Sigmoid colon (tissue), 7 donors: Measurements from ENCODE around the gene WWTR1. TPM values are rescaled to one million over a fixed set of nuclear protein-coding genes. Genes with fewer than 3 reads are reported as not detected.

Source experiments
- DNase-seq: peaks from one replicate; pipeline ENCODE4 v3.0.0-alpha.2; 2019
- H3K27ac ChIP-seq, 4 donors: fragments of 200-600 bp; sonication (generic); one replicate each; pipeline ENCODE4 v1.5.1; 2016 to 2019; ENCODE audit warnings: mild to moderate bottlenecking in 1 of 4
- H3K27me3 ChIP-seq, 3 donors: fragments of 200-600 bp; sonication (generic); one replicate each; pipeline ENCODE4 v1.5.1; 2019; ENCODE audit warnings: mild to moderate bottlenecking in 1 of 3
- H3K36me3 ChIP-seq, 4 donors: fragments of 200-600 bp; sonication (generic); one replicate each; pipeline ENCODE4 v1.5.1; 2016 to 2019
- H3K4me1 ChIP-seq, 4 donors: fragments of 200-600 bp; sonication (generic); one replicate each; pipeline ENCODE4 v1.5.1; 2017 to 2019
- H3K4me3 ChIP-seq, 4 donors: fragments of 200-600 bp; sonication (generic); one replicate each; pipeline ENCODE4 v1.5.1; 2017 to 2019; ENCODE audit warnings: mild to moderate bottlenecking in 2 of 4, moderate library complexity in 1 of 4
- H3K9me3 ChIP-seq, 4 donors: fragments of 200-600 bp in 3 of 4; sonication (generic) in 3 of 4; one replicate each; pipeline versions ENCODE4 v1.5.1 to v1.6.1; 2013 to 2019
- EP300 ChIP-seq, 4 donors: sonication (generic); formaldehyde crosslinking; IDR thresholded peaks; one replicate each; pipeline ENCODE4 v1.6.1; 2017; ENCODE audit warnings: antibody characterized with exemption in 4 of 4
- POLR2A ChIP-seq, 2 donors: fragments of 450-650 bp; IDR thresholded peaks; one replicate each; pipeline ENCODE4 v1.6.1; 2016; ENCODE audit warnings: antibody characterized with exemption in 2 of 2, mild to moderate bottlenecking in 2 of 2, moderate library complexity in 2 of 2
- POLR2AphosphoS5 ChIP-seq, 4 donors: sonication (generic); formaldehyde crosslinking; IDR thresholded peaks; one replicate each; pipeline ENCODE4 v1.6.1; 2017; ENCODE audit warnings: antibody characterized with exemption in 4 of 4
- WGBS, 2 donors: extraction: QIAGEN DNeasy Blood & Tissue Kit; methylation state at CpG; one replicate each; pipeline ENCODE4 v1.1.7; 2013; 5-methylcytosine and 5-hydroxymethylcytosine counted together
- intact Hi-C: fragments of 100-400 bp; cut with DNase I; formaldehyde crosslinking; loops from one replicate; pipeline ENCODE4 v1.15.1; 2023
- polyA plus RNA-seq, 3 donors: library from polyadenylated mRNA; stranded (reverse); fragments of 200-250 nt; gene quantifications; one replicate each; pipeline ENCODE4 v1.2.3, GENCODE V29; 2013
- total RNA-seq, 4 donors: library from RNA; depleted of rRNA; stranded (reverse); fragments of >200 nt; gene quantifications; one replicate each; pipeline ENCODE4 v1.1.0, GENCODE V29; 2016
- TF ChIP-seq, protein P1 (sequence below), 4 experiments: fragments of 450-650 bp in 3 of 4; fragments of 200-600 bp in 1 of 4; IDR thresholded peaks; one replicate each; pipeline ENCODE4 v1.5.1; 2016 to 2019; ENCODE audit warnings: antibody characterized with exemption in 4 of 4, mild to moderate bottlenecking in 3 of 4, moderate library complexity in 2 of 4
- donor health status: healthy with polysubstance abuse.
- donor health status: Bipolar disorder and iron deficiency.
- donor health status: healthy.

The WWTR1 gene
- total and polyA plus RNA-seq, 7 donors = 7.9 to 340 (median 243) TPM

DNA sequence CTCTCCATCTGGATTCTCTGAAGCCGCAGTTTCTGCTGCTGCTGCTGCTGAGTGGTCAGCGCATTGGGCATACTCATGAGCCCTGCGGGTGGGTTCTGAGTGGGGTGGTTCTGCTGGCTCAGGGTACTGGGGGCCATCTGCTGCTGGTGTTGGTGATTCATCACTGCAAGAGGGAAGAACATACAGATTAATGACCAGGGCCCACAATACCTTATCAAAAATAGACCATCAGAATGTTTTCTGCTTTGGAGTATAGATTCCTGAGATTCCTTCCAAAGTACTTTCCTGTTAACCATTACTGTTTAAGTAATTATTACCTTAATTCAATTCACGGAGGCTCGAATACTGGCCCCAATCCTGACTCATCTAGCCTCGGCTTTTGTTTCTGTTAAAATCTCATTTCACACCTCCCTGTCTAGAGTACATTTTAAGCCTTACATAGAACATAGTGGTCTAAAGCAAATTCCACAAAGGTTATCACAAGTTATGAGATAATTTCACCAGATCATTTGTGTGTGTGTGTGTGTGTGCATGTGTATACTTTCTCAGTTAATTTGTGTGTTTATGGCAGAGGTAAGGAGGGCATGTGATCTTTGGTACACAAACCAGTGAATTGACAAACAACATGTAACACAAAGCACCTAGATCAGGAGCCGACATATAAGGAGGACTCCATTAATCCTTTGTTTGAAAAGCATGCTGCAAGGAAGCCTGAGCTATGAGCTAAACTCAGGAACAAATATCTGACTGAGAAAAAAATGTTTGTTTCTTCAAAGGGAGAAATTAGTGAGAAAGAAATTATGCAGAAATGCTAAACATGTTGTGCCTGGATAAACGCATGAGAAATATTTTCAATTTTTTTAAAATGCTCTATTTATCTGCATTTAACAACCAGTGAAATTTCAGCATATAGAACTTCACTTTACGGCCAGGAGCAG, 115.2 kb downstream of the WWTR1 start:
- TF ChIP-seq EP300 (IDR thresholded peaks at IDR 0.05) = no peak
- TF ChIP-seq POLR2AphosphoS5 (IDR thresholded peaks at IDR 0.05) = no peak
- no peak for TF ChIP-seq POLR2A (IDR thresholded peaks at IDR 0.05)
- TF ChIP-seq, protein P1, sequence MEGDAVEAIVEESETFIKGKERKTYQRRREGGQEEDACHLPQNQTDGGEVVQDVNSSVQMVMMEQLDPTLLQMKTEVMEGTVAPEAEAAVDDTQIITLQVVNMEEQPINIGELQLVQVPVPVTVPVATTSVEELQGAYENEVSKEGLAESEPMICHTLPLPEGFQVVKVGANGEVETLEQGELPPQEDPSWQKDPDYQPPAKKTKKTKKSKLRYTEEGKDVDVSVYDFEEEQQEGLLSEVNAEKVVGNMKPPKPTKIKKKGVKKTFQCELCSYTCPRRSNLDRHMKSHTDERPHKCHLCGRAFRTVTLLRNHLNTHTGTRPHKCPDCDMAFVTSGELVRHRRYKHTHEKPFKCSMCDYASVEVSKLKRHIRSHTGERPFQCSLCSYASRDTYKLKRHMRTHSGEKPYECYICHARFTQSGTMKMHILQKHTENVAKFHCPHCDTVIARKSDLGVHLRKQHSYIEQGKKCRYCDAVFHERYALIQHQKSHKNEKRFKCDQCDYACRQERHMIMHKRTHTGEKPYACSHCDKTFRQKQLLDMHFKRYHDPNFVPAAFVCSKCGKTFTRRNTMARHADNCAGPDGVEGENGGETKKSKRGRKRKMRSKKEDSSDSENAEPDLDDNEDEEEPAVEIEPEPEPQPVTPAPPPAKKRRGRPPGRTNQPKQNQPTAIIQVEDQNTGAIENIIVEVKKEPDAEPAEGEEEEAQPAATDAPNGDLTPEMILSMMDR (IDR thresholded peaks at IDR 0.05) = no peak
- no peak overlapping the region for H3K4me3 ChIP-seq
- no peaks in the 10 kb centered on the region for H3K27me3 ChIP-seq
- intact Hi-C loops = no loop called here
- peaks cover 0 to 79% (median 64%) of the 10 kb centered on the region in 4 donors for H3K4me1 ChIP-seq
- no peaks in the 10 kb centered on the region for H3K9me3 ChIP-seq
- peak overlapping the region in 3 of 4 donors; percentile 3 to 16 (median 7) for H3K27ac ChIP-seq
- WGBS, 2 donors = 88 to 93% methylated on average over 9 of the region's 9 CpGs
- peaks cover 0 to 18% (median 9%) of the 10 kb centered on the region in 4 donors for H3K36me3 ChIP-seq
- no peak for DNase-seq

DNA sequence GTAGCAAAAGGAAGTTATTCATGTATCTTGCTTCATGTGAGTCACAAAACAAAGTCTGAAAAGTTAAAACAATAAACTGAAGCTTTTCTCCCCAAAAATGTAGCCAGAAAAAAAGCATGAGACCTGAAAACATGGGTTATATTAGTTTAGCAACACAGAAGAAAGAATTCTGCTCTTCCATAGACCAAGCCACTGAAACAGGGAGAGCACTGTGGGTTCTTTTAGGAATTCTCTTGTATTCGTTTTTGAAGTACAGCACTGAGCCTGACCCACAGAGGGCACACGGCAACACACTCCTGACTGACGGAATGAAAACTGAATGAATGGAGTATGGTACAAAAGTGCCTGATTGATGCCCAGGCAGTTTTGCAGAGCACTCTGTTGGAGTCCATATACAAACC, 116.7 kb downstream of the WWTR1 start:
- TF ChIP-seq POLR2A (IDR thresholded peaks at IDR 0.05) = no peak
- no peak for TF ChIP-seq EP300 (IDR thresholded peaks at IDR 0.05)
- TF ChIP-seq, protein P1 (IDR thresholded peaks at IDR 0.05) = no peak
- no peak for TF ChIP-seq POLR2AphosphoS5 (IDR thresholded peaks at IDR 0.05)
- 79 to 81% methylated on average over 3 of the region's 3 CpGs for WGBS, 2 donors
- no peak overlapping the region for H3K4me3 ChIP-seq

DNA sequence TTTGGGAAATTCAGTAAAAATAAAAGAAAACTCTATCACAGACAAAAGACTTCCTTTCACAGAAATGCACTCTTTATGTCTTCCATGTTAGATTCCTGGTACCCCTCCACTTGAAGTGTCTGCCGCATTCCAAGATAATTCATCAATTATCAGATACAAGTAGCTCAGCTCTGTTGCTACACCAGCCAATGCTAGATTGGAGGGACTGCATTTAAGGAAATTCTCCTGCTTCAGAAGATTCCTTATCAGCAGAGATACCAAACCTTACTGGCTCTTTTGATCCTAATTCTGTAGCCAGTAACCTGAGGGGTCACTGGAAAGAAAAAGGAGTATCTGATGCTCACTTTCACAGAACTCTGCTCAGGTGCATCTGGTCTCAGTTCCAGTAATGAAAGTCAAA, 119.5 kb downstream of the WWTR1 start:
- DNase-seq = no peak
- H3K27ac ChIP-seq = no peak overlapping the region
- intact Hi-C loops = loop anchor here (10.0 kb wide), 1 partner anchor 584 kb away; no protein-coding TSS in a partner anchor
- H3K4me1 ChIP-seq = peaks cover 0 to 84% (median 71%) of the 10 kb centered on the region in 4 donors
- WGBS, 2 donors = 96 to 97% methylated on average over 1 of the region's 1 CpG
- H3K9me3 ChIP-seq = no peaks in the 10 kb centered on the region
- H3K27me3 ChIP-seq = no peaks in the 10 kb centered on the region
- H3K4me3 ChIP-seq = no peak overlapping the region
- H3K36me3 ChIP-seq = peaks cover 0 to 18% (median 9%) of the 10 kb centered on the region in 4 donors
- TF ChIP-seq POLR2AphosphoS5 (IDR thresholded peaks at IDR 0.05) = no peak
- TF ChIP-seq, protein P1 (IDR thresholded peaks at IDR 0.05) = no peak
- TF ChIP-seq POLR2A (IDR thresholded peaks at IDR 0.05) = no peak
- no peak for TF ChIP-seq EP300 (IDR thresholded peaks at IDR 0.05)

More for the DNA sequence above, 116.7 kb downstream of the WWTR1 start:
- intact Hi-C loops = no loop called here
- peaks cover 0 to 18% (median 9%) of the 10 kb centered on the region in 4 donors for H3K36me3 ChIP-seq
- peaks cover 0 to 79% (median 63%) of the 10 kb centered on the region in 4 donors for H3K4me1 ChIP-seq
- H3K27ac ChIP-seq = peak overlapping the region in 1 of 4 donors; percentile 7
- H3K9me3 ChIP-seq = no peaks in the 10 kb centered on the region
- no peak for DNase-seq
- no peaks in the 10 kb centered on the region for H3K27me3 ChIP-seq

DNA sequence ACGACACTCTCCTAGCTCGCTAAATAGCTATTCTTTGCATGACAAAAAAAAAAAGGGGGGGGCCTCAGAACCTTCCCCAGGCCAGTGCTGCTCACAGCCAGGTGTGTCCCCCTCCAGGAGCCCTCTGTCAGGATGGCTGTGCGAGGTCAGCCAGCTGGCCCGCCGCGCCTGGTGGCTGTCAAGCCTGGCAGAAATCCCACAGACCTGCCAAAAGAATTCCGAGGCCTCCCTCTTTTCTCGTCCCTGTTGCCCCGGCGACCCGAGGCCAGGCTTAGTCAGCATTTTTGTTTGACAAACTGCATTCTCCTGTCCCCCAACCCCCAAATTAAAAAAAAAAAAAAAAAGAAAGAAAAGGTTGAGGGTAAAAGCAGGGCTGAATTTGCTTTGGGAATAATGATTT, 121.4 kb downstream of the WWTR1 start:
- H3K4me1 ChIP-seq = peaks cover 0 to 89% (median 73%) of the 10 kb centered on the region in 4 donors
- peak overlapping the region; percentile 73 to 78 (median 76) for H3K27ac ChIP-seq
- H3K36me3 ChIP-seq = peaks cover 0 to 7% (median 1%) of the 10 kb centered on the region in 4 donors
- TF ChIP-seq POLR2AphosphoS5 (IDR thresholded peaks at IDR 0.05) (peak in 3 of 4 donors; percentile 24 to 43 (median 32)), POLR2A (IDR thresholded peaks at IDR 0.05) (no peak)
- TF ChIP-seq, protein P1 (IDR thresholded peaks at IDR 0.05) = no peak
- H3K9me3 ChIP-seq = no peaks in the 10 kb centered on the region
- no peaks in the 10 kb centered on the region for H3K27me3 ChIP-seq
- WGBS, 2 donors = 70 to 85% methylated on average over 11 of the region's 11 CpGs
- no peak overlapping the region for H3K4me3 ChIP-seq
- intact Hi-C loops = loop anchor here (10.0 kb wide), 1 partner anchor 582 kb away; no protein-coding TSS in a partner anchor
- peak; percentile 74 for DNase-seq
